ENCODE results near the gene LAPTM4A.

Gene LAPTM4A

GRCh38 chr2:20019747-20020146, 31.7 kb downstream of the LAPTM4A start:
- no peak for DNase-seq (ENCODE audit: low read depth)

- no peak for DNase-seq (ENCODE audit: low read depth)
These were observed 32.8 kb downstream of the LAPTM4A start for GRCh38 chr2:20018601-20019152.

- no peak for DNase-seq (ENCODE audit: low read depth)
These were observed 35.1 kb downstream of the LAPTM4A start for GRCh38 chr2:20016346-20016745.

- no peak for DNase-seq (ENCODE audit: low read depth)
These were observed 35.8 kb downstream of the LAPTM4A start for GRCh38 chr2:20015482-20016083.

- no peak for DNase-seq (ENCODE audit: low read depth)
These were observed 38.1 kb downstream of the LAPTM4A start for GRCh38 chr2:20013126-20013849.

GRCh38 chr2:20012282-20013125, 38.9 kb downstream of the LAPTM4A start, which contains the start of gene MATN3:
Gene MATN3 (minus strand): TSS chr2:20012668. CDS start chr2:20012631, 37 bp downstream.
- no peak for DNase-seq (ENCODE audit: low read depth)

- no peak for DNase-seq (ENCODE audit: low read depth)
These were observed 39.5 kb downstream of the LAPTM4A start for GRCh38 chr2:20012032-20012281.

GRCh38 chr2:20011276-20012031, 40.0 kb downstream of the LAPTM4A start:
- no peak for DNase-seq (ENCODE audit: low read depth)

- no peak for DNase-seq (ENCODE audit: low read depth)
These were observed 42.7 kb downstream of the LAPTM4A start for GRCh38 chr2:20008703-20009102.

- no peak for DNase-seq (ENCODE audit: low read depth)
These were observed 45.4 kb downstream of the LAPTM4A start for GRCh38 chr2:20005891-20006470.

- DNase-seq (ENCODE audit: low read depth) = no peak
These were observed 46.3 kb downstream of the LAPTM4A start for GRCh38 chr2:20005067-20005627.

GRCh38 chr2:20001361-20001863, 50.0 kb downstream of the LAPTM4A start:
- no peak for DNase-seq (ENCODE audit: low read depth)

- DNase-seq (ENCODE audit: low read depth) = no peak
These were observed 57.7 kb downstream of the LAPTM4A start for GRCh38 chr2:19993731-19994130.

GRCh38 chr2:19991895-19992294, 59.5 kb downstream of the LAPTM4A start:
- no peak for DNase-seq (ENCODE audit: low read depth)

GRCh38 chr2:19990416-19990728, 61.1 kb downstream of the LAPTM4A start:
- no peak for DNase-seq (ENCODE audit: low read depth)

GRCh38 chr2:19989667-19990415, 61.6 kb downstream of the LAPTM4A start, which contains the start of gene WDR35:
Gene WDR35 (minus strand): TSS chr2:19990105. CDS start chr2:19990015, 90 bp downstream.
- DNase-seq (ENCODE audit: low read depth) = peak; percentile 86

GRCh38 chr2:19989342-19989666, 62.1 kb downstream of the LAPTM4A start:
- DNase-seq (ENCODE audit: low read depth) = no peak

GRCh38 chr2:19988600-19988999, 62.8 kb downstream of the LAPTM4A start:
- no peak for DNase-seq (ENCODE audit: low read depth)

- no peak for DNase-seq (ENCODE audit: low read depth)
These were observed 63.5 kb downstream of the LAPTM4A start for GRCh38 chr2:19987936-19988335.
